HepG2 (cell line): ENCODE data around the gene LDLRAD4. TPM values are rescaled to one million over a fixed set of nuclear protein-coding genes. Genes with fewer than 3 reads are reported as not detected.

Experiments used
- ATAC-seq: fragments of 200-7000 bp; cut with Tn5 transposase; 3 replicates; pipeline ENCODE4 v1.9.1; 2020; ENCODE audit warnings: mild to moderate bottlenecking, moderate library complexity
- BruUV-seq: library from RNA; stranded (reverse); fragments of 400-500 nt; replicated peaks from 2 replicates; lab custom pipeline; 2021; lab: Mats Ljungman, UMichigan
- CTCF ChIA-PET: fragments of 300-600 bp; formaldehyde crosslinking; extraction: SDS; loops from one replicate; lab custom pipeline; 2021; ENCODE audit warnings: low total read pairs, inconsistent platforms, low intra/inter-chr PET ratio; lab: Yijun Ruan, JAX
- POLR2A ChIA-PET: fragments of 350-600 bp; sonication (Branson Sonifier 250); formaldehyde crosslinking; loops from one replicate; lab custom pipeline; 2020; ENCODE audit warnings: antibody characterized with exemption, inconsistent platforms; lab: Yijun Ruan, JAX
- DNase-seq: peaks from one replicate; pipeline ENCODE4 v3.0.0-alpha.2; 2015; ENCODE audit warnings: low spot score
- FAIRE-seq: peaks from 3 replicates; lab custom pipeline; 2011; peaks lifted over from hg19 to GRCh38; lab: Jason Lieb, UNC
- H2AFZ ChIP-seq: one replicate; pipeline ENCODE4 v1.6.1; 2011; ENCODE audit warnings: low read length, inconsistent platforms
- H3K27ac ChIP-seq: fragments of 300-600 bp; 3 replicates; pipeline ENCODE4 v1.8.0; 2011; ENCODE audit warnings: mixed run types, mild to moderate bottlenecking, mixed read lengths, low read length, inconsistent platforms; ENCODE audit not compliant: insufficient read depth; ENCODE audit errors: extremely low read length
- H3K27me3 ChIP-seq, 2 experiments: fragments of 200-600 bp in 1 of 2; 2 replicates in 1 of 2; 3 replicates in 1 of 2; pipeline versions ENCODE4 v1.6.0 to v1.8.0; 2011; ENCODE audit warnings: low read length in 2 of 2, mild to moderate bottlenecking in 2 of 2, moderate library complexity in 2 of 2, inconsistent platforms in 1 of 2; ENCODE audit not compliant: insufficient read depth in 2 of 2, control insufficient read depth in 1 of 2
- H3K36me3 ChIP-seq, 2 experiments: fragments of 200-600 bp in 1 of 2; replicated peaks in 1 of 2; 2 replicates in 1 of 2; 3 replicates in 1 of 2; pipeline versions ENCODE4 v1.5.1 to v1.8.0; 2011; ENCODE audit warnings: low read length in 2 of 2, inconsistent platforms in 1 of 2; ENCODE audit not compliant: insufficient read depth in 2 of 2, control insufficient read depth in 1 of 2
- H3K4me1 ChIP-seq: 2 replicates; pipeline ENCODE4 v1.5.1; 2012; ENCODE audit warnings: low read length, inconsistent platforms; ENCODE audit not compliant: insufficient read depth
- H3K4me2 ChIP-seq: 2 replicates; pipeline ENCODE4 v1.6.0; 2011; ENCODE audit warnings: low read depth, low read length, inconsistent platforms
- H3K4me3 ChIP-seq, 3 experiments: fragments of 200-600 bp in 1 of 3; sonication (generic), shearing (Covaris generic) in 1 of 3; replicated peaks in 1 of 3; 2 replicates each; pipeline ENCODE4 v1.5.1; 2011 to 2016; ENCODE audit warnings: low read length in 3 of 3, inconsistent platforms in 2 of 3, low read depth in 2 of 3, mild to moderate bottlenecking in 2 of 3, control low read depth in 1 of 3, mixed read lengths in 1 of 3; ENCODE audit not compliant: insufficient read depth in 1 of 3
- H3K79me2 ChIP-seq: one replicate; pipeline ENCODE4 v1.6.1; 2011; ENCODE audit warnings: low read length, inconsistent platforms; ENCODE audit not compliant: insufficient read depth
- H3K9ac ChIP-seq: 2 replicates; pipeline ENCODE4 v1.6.0; 2011; ENCODE audit warnings: mild to moderate bottlenecking, low read depth, low read length, inconsistent platforms; ENCODE audit not compliant: insufficient read depth
- H3K9me3 ChIP-seq: 2 replicates; pipeline ENCODE4 v1.5.1; 2012; ENCODE audit warnings: mild to moderate bottlenecking, low read length
- H4K20me1 ChIP-seq: 2 replicates; pipeline ENCODE4 v1.6.0; 2011; ENCODE audit warnings: inconsistent platforms, mild to moderate bottlenecking, low read length, moderate library complexity; ENCODE audit not compliant: insufficient read depth
- ARID2 ChIP-seq: sonication (generic); formaldehyde crosslinking; IDR thresholded peaks from 2 replicates; pipeline ENCODE4 v1.8.1; 2022; ENCODE audit warnings: mild to moderate bottlenecking, missing genetic modification reagents, borderline replicate concordance
- POGZ ChIP-seq: sonication (generic); formaldehyde crosslinking; IDR thresholded peaks from 2 replicates; pipeline ENCODE4 v1.4.0; 2020; ENCODE audit warnings: mild to moderate bottlenecking, missing genetic modification reagents
- WGBS: methylation state at CpG from one replicate; pipeline ENCODE4 v1.1.6; 2017; ENCODE audit warnings: low lambda C conversion rate; 5-methylcytosine and 5-hydroxymethylcytosine counted together
- in situ Hi-C: cut with HindIII; loops from 2 replicates; pipeline ENCODE4 v1.10.0; 2017; ENCODE audit warnings: low pct_unique_long_range_greater_than_20kb; ENCODE audit not compliant: extremely low pct_ligation_motif_present
- intact Hi-C: fragments of 100-400 bp; cut with micrococcal nuclease; formaldehyde crosslinking; loops from one replicate; pipeline ENCODE4 v1.10.0; 2022; ENCODE audit not compliant: unreplicated experiment
- polyA plus RNA-seq, 8 experiments: library from polyadenylated mRNA; depleted of rRNA in 3 of 8; stranded (reverse) in 7 of 8; unstranded in 1 of 8; fragments of >200 nt; fragmentation: Illumina TruSeq in 4 of 8; extraction: Trizol in 4 of 8; gene quantifications; 2 replicates each; pipeline versions ENCODE4 v1.2.1 to v1.2.3, GENCODE V29; 2011 to 2016; ENCODE audit warnings: low read depth in 4 of 8, missing spikeins in 1 of 8, mixed read lengths in 1 of 8; ENCODE audit not compliant: insufficient read depth in 1 of 8
- total RNA-seq, 5 experiments: library from RNA; depleted of rRNA; stranded (reverse); fragments of >200 nt; fragmentation: Illumina TruSeq; extraction: Trizol; gene quantifications; 2 replicates each; pipeline ENCODE4 v1.2.3, GENCODE V29; 2016; ENCODE audit warnings: low read depth in 1 of 5
- TF ChIP-seq, protein P1 (sequence below): sonication (generic); formaldehyde crosslinking; IDR thresholded peaks from 2 replicates; pipeline ENCODE4 v1.5.0; 2020; ENCODE audit warnings: missing genetic modification reagents
- TF ChIP-seq, protein P2 (sequence below): sonication (generic); formaldehyde crosslinking; IDR thresholded peaks from 2 replicates; pipeline ENCODE4 v1.4.0; 2020; ENCODE audit warnings: mild to moderate bottlenecking, low read depth, missing genetic modification reagents
- TF ChIP-seq, protein P3 (sequence below), 2 experiments: sonication (generic) in 1 of 2; formaldehyde crosslinking in 1 of 2; IDR thresholded peaks; 2 replicates each; pipeline versions ENCODE4 v1.4.0 to v1.6.1; 2016 to 2020; ENCODE audit warnings: borderline replicate concordance in 1 of 2, low read depth in 1 of 2, mild to moderate bottlenecking in 1 of 2, missing genetic modification reagents in 1 of 2
- TF ChIP-seq, protein P4 (sequence below): IDR thresholded peaks from 2 replicates; pipeline ENCODE4 v1.6.1; 2016; ENCODE audit warnings: mild to moderate bottlenecking, missing biosample characterization, missing genetic modification reagents
- TF ChIP-seq, protein P5 (sequence below): sonication (generic); formaldehyde crosslinking; IDR thresholded peaks from 2 replicates; pipeline ENCODE4 v1.4.0; 2020; ENCODE audit warnings: missing genetic modification reagents
- TF ChIP-seq, protein P6 (sequence below): sonication (generic); formaldehyde crosslinking; conservative IDR thresholded peaks from 2 replicates; pipeline ENCODE4 v1.4.0; 2020; ENCODE audit warnings: missing genetic modification reagents

The LDLRAD4 gene
- total and polyA plus RNA-seq, 2 of the 13 experiments (the other 11 are each of a cell fraction or from before 2014, with no cell fraction given) = 13.6 to 20.9 TPM

DNA sequence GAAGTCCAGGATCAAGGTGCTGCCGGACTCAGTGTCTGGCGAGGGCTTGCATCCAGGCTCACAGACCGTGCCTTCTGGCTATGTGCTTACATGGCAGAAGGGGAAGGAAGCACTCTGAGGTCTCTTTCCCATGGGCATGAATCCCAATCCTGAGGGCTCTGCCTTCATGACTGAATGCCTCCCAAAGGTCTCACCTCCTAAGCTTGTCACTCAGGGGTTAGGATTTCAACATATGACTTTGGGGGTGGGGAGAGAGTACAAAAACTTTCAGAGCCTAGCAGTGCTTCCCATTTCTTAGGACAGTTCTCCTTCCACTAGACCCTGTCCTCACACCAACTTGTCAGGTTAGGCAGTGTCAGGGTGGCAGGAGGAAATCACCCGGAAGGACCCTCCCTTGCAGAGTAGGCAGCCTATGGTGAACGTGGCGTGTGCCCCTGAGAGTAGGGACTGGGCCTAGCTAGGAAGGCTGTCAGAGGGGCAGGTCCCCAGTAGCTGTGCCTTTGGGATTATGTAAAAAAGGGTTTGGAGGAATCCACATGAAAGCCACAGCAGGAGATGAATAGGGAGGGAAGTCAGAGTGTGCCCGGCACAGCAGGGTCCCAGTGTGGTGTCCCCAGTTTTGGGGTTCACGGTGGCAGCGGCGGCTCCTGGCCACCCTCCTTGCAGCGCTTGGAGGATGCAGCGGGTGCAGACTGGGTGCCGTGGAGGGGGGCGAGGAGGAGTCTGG, 233.3 kb downstream of the LDLRAD4 start:
- ChIA-PET POLR2A (no interaction called here), CTCF (no interaction called here)
- no peak for ATAC-seq
- DNase-seq = no peak
- Histone ChIP-seq H3K27me3 (no peaks in the 10 kb centered on the region), H3K79me2 (no peaks in the 10 kb centered on the region), H4K20me1 (peaks cover 3% of the 10 kb centered on the region; the same call in 1 of the 2 replicates), H3K9ac (no peak overlapping the region), H3K4me2 (no peak overlapping the region), H3K27ac (no peak overlapping the region), H2AFZ (no peak overlapping the region), H3K4me1 (peaks cover 11% of the 10 kb centered on the region), H3K9me3 (no peaks in the 10 kb centered on the region), H3K4me3 (no peak overlapping the region), H3K36me3 (no peaks in the 10 kb centered on the region)
- intact Hi-C loops (no loop called here), in situ Hi-C loops (no loop called here)
- BruUV-seq = no TSS peak
- FAIRE-seq = no peak
- WGBS = 97% methylated on average over 14 of the region's 14 CpGs
- TF ChIP-seq, protein P1, sequence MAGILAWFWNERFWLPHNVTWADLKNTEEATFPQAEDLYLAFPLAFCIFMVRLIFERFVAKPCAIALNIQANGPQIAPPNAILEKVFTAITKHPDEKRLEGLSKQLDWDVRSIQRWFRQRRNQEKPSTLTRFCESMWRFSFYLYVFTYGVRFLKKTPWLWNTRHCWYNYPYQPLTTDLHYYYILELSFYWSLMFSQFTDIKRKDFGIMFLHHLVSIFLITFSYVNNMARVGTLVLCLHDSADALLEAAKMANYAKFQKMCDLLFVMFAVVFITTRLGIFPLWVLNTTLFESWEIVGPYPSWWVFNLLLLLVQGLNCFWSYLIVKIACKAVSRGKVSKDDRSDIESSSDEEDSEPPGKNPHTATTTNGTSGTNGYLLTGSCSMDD (CRISPR knock-in tag) = no peak
- TF ChIP-seq, protein P2, sequence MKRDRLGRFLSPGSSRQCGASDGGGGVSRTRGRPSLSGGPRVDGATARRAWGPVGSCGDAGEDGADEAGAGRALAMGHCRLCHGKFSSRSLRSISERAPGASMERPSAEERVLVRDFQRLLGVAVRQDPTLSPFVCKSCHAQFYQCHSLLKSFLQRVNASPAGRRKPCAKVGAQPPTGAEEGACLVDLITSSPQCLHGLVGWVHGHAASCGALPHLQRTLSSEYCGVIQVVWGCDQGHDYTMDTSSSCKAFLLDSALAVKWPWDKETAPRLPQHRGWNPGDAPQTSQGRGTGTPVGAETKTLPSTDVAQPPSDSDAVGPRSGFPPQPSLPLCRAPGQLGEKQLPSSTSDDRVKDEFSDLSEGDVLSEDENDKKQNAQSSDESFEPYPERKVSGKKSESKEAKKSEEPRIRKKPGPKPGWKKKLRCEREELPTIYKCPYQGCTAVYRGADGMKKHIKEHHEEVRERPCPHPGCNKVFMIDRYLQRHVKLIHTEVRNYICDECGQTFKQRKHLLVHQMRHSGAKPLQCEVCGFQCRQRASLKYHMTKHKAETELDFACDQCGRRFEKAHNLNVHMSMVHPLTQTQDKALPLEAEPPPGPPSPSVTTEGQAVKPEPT = no peak
- TF ChIP-seq, protein P3, sequence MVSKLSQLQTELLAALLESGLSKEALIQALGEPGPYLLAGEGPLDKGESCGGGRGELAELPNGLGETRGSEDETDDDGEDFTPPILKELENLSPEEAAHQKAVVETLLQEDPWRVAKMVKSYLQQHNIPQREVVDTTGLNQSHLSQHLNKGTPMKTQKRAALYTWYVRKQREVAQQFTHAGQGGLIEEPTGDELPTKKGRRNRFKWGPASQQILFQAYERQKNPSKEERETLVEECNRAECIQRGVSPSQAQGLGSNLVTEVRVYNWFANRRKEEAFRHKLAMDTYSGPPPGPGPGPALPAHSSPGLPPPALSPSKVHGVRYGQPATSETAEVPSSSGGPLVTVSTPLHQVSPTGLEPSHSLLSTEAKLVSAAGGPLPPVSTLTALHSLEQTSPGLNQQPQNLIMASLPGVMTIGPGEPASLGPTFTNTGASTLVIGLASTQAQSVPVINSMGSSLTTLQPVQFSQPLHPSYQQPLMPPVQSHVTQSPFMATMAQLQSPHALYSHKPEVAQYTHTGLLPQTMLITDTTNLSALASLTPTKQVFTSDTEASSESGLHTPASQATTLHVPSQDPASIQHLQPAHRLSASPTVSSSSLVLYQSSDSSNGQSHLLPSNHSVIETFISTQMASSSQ (IDR thresholded peaks at IDR 0.05; ENCODE audit: low read depth) = no peak
- TF ChIP-seq, protein P3 (CRISPR knock-in tag; IDR thresholded peaks at IDR 0.05; ENCODE audit: borderline replicate concordance) = no peak
- TF ChIP-seq, protein P4, sequence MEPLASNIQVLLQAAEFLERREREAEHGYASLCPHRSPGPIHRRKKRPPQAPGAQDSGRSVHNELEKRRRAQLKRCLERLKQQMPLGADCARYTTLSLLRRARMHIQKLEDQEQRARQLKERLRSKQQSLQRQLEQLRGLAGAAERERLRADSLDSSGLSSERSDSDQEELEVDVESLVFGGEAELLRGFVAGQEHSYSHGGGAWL (CRISPR knock-in tag) = no peak
- TF ChIP-seq, protein P5, sequence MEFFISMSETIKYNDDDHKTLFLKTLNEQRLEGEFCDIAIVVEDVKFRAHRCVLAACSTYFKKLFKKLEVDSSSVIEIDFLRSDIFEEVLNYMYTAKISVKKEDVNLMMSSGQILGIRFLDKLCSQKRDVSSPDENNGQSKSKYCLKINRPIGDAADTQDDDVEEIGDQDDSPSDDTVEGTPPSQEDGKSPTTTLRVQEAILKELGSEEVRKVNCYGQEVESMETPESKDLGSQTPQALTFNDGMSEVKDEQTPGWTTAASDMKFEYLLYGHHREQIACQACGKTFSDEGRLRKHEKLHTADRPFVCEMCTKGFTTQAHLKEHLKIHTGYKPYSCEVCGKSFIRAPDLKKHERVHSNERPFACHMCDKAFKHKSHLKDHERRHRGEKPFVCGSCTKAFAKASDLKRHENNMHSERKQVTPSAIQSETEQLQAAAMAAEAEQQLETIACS (CRISPR knock-in tag) = no peak
- TF ChIP-seq ARID2 (CRISPR knock-in tag) = no peak
- TF ChIP-seq, protein P6, sequence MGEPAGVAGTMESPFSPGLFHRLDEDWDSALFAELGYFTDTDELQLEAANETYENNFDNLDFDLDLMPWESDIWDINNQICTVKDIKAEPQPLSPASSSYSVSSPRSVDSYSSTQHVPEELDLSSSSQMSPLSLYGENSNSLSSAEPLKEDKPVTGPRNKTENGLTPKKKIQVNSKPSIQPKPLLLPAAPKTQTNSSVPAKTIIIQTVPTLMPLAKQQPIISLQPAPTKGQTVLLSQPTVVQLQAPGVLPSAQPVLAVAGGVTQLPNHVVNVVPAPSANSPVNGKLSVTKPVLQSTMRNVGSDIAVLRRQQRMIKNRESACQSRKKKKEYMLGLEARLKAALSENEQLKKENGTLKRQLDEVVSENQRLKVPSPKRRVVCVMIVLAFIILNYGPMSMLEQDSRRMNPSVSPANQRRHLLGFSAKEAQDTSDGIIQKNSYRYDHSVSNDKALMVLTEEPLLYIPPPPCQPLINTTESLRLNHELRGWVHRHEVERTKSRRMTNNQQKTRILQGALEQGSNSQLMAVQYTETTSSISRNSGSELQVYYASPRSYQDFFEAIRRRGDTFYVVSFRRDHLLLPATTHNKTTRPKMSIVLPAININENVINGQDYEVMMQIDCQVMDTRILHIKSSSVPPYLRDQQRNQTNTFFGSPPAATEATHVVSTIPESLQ (CRISPR knock-in tag) = no peak
- TF ChIP-seq POGZ = no peak
